AG09309 (cell line): ENCODE results near the gene MYLK.

Experiments used
- DNase-seq: peaks from one replicate; pipeline ENCODE4 v3.0.0-alpha.2; 2010; ENCODE audit warnings: low read depth
- H3K4me3 ChIP-seq: 2 replicates; pipeline ENCODE4 v1.5.1; 2011; ENCODE audit warnings: mild to moderate bottlenecking, low read depth, low read length, moderate library complexity; ENCODE audit not compliant: control insufficient read depth
- CTCF ChIP-seq: IDR thresholded peaks from 2 replicates; pipeline ENCODE4 v1.5.1; 2011; ENCODE audit warnings: mild to moderate bottlenecking, low read depth, low read length, inconsistent platforms; ENCODE audit not compliant: insufficient read depth, control insufficient read depth; ENCODE audit errors: missing control alignments

Gene MYLK

GRCh38 chr3:123818921-123819429 lies 65.2 kb downstream of the MYLK start:
- DNase-seq, result no peak
- no peak overlapping the region for H3K4me3 ChIP-seq

GRCh38 chr3:123818324-123818920 lies 65.7 kb downstream of the MYLK start:
- no peak for DNase-seq
- no peak overlapping the region for H3K4me3 ChIP-seq
- no peak for TF ChIP-seq CTCF

More at GRCh38 chr3:123818921-123819429, 65.2 kb downstream of the MYLK start:
- no peak for TF ChIP-seq CTCF

GRCh38 chr3:123817413-123817812 lies 66.7 kb downstream of the MYLK start:
- H3K4me3 ChIP-seq, result no peak overlapping the region
- no peak for DNase-seq
- TF ChIP-seq CTCF, result no peak

GRCh38 chr3:123816673-123817207 lies 67.4 kb downstream of the MYLK start:
- DNase-seq, result peak; percentile 95
- TF ChIP-seq CTCF, result no peak
- H3K4me3 ChIP-seq, result no peak overlapping the region

- no peak overlapping the region for H3K4me3 ChIP-seq
- no peak for DNase-seq
- no peak for TF ChIP-seq CTCF
Measured at GRCh38 chr3:123815981-123816380, 68.2 kb downstream of the MYLK start.

- no peak overlapping the region for H3K4me3 ChIP-seq
- no peak for TF ChIP-seq CTCF
- DNase-seq, result no peak
Measured at GRCh38 chr3:123813876-123814275, 70.3 kb downstream of the MYLK start.

- DNase-seq, result peak; percentile 52
- no peak overlapping the region for H3K4me3 ChIP-seq
- no peak for TF ChIP-seq CTCF
Measured at GRCh38 chr3:123809597-123809996, 74.5 kb downstream of the MYLK start.
